Sigmoid colon (tissue), 7 donors: Measurements from ENCODE around the gene CDH13. TPM values are rescaled to one million over a fixed set of nuclear protein-coding genes. Genes with fewer than 3 reads are reported as not detected.

Experiments
- DNase-seq: peaks from one replicate; pipeline ENCODE4 v3.0.0-alpha.2; 2019
- H3K27ac ChIP-seq, 4 donors: fragments of 200-600 bp; sonication (generic); one replicate each; pipeline ENCODE4 v1.5.1; 2016 to 2019; ENCODE audit warnings: mild to moderate bottlenecking in 1 of 4
- H3K27me3 ChIP-seq, 3 donors: fragments of 200-600 bp; sonication (generic); one replicate each; pipeline ENCODE4 v1.5.1; 2019; ENCODE audit warnings: mild to moderate bottlenecking in 1 of 3
- H3K36me3 ChIP-seq, 4 donors: fragments of 200-600 bp; sonication (generic); one replicate each; pipeline ENCODE4 v1.5.1; 2016 to 2019
- H3K4me1 ChIP-seq, 4 donors: fragments of 200-600 bp; sonication (generic); one replicate each; pipeline ENCODE4 v1.5.1; 2017 to 2019
- H3K4me3 ChIP-seq, 4 donors: fragments of 200-600 bp; sonication (generic); one replicate each; pipeline ENCODE4 v1.5.1; 2017 to 2019; ENCODE audit warnings: mild to moderate bottlenecking in 2 of 4, moderate library complexity in 1 of 4
- H3K9me3 ChIP-seq, 4 donors: fragments of 200-600 bp in 3 of 4; sonication (generic) in 3 of 4; one replicate each; pipeline versions ENCODE4 v1.5.1 to v1.6.1; 2013 to 2019
- EP300 ChIP-seq, 4 donors: sonication (generic); formaldehyde crosslinking; IDR thresholded peaks; one replicate each; pipeline ENCODE4 v1.6.1; 2017; ENCODE audit warnings: antibody characterized with exemption in 4 of 4
- POLR2A ChIP-seq, 2 donors: fragments of 450-650 bp; IDR thresholded peaks; one replicate each; pipeline ENCODE4 v1.6.1; 2016; ENCODE audit warnings: antibody characterized with exemption in 2 of 2, mild to moderate bottlenecking in 2 of 2, moderate library complexity in 2 of 2
- POLR2AphosphoS5 ChIP-seq, 4 donors: sonication (generic); formaldehyde crosslinking; IDR thresholded peaks; one replicate each; pipeline ENCODE4 v1.6.1; 2017; ENCODE audit warnings: antibody characterized with exemption in 4 of 4
- WGBS, 2 donors: extraction: QIAGEN DNeasy Blood & Tissue Kit; methylation state at CpG; one replicate each; pipeline ENCODE4 v1.1.7; 2013; 5-methylcytosine and 5-hydroxymethylcytosine counted together
- intact Hi-C: fragments of 100-400 bp; cut with DNase I; formaldehyde crosslinking; loops from one replicate; pipeline ENCODE4 v1.15.1; 2023
- polyA plus RNA-seq, 3 donors: library from polyadenylated mRNA; stranded (reverse); fragments of 200-250 nt; gene quantifications; one replicate each; pipeline ENCODE4 v1.2.3, GENCODE V29; 2013
- total RNA-seq, 4 donors: library from RNA; depleted of rRNA; stranded (reverse); fragments of >200 nt; gene quantifications; one replicate each; pipeline ENCODE4 v1.1.0, GENCODE V29; 2016
- TF ChIP-seq, protein P1 (sequence below), 4 experiments: fragments of 450-650 bp in 3 of 4; fragments of 200-600 bp in 1 of 4; IDR thresholded peaks; one replicate each; pipeline ENCODE4 v1.5.1; 2016 to 2019; ENCODE audit warnings: antibody characterized with exemption in 4 of 4, mild to moderate bottlenecking in 3 of 4, moderate library complexity in 2 of 4
- donor health status: healthy with polysubstance abuse.
- donor health status: Bipolar disorder and iron deficiency.
- donor health status: healthy.

Gene CDH13
- total and polyA plus RNA-seq, 7 donors, result 0.60 to 17.6 (median 11.8) TPM

DNA sequence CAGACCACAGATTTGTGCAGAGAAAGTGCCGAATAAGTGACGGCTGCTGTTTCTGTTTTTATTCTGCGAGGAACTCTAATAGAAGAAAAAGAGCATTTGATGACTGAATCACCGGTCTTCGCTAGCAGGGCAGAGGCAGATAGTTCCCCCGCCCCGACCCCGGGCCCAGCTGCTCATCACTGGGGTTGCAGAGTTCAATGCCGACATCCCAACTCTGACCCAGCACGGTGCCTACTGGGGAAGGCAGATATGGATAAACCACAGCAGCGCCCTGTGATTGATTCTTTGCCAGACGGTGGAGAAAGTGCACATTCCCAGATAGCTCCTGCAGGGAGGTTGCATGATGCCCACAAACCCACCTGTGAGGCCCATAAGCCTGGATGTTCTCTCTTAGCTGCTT lies 823.1 kb downstream of the CDH13 start:
- Histone ChIP-seq H3K36me3 (no peaks in the 10 kb centered on the region), H3K4me1 (no peaks in the 10 kb centered on the region), H3K9me3 (no peaks in the 10 kb centered on the region), H3K27ac (no peak overlapping the region), H3K4me3 (no peak overlapping the region), H3K27me3 (no peaks in the 10 kb centered on the region)
- no peak for DNase-seq
- WGBS, 2 donors, result 88% methylated on average over 12 of the region's 12 CpGs
- TF ChIP-seq EP300 (IDR thresholded peaks at IDR 0.05), result no peak
- TF ChIP-seq, protein P1, sequence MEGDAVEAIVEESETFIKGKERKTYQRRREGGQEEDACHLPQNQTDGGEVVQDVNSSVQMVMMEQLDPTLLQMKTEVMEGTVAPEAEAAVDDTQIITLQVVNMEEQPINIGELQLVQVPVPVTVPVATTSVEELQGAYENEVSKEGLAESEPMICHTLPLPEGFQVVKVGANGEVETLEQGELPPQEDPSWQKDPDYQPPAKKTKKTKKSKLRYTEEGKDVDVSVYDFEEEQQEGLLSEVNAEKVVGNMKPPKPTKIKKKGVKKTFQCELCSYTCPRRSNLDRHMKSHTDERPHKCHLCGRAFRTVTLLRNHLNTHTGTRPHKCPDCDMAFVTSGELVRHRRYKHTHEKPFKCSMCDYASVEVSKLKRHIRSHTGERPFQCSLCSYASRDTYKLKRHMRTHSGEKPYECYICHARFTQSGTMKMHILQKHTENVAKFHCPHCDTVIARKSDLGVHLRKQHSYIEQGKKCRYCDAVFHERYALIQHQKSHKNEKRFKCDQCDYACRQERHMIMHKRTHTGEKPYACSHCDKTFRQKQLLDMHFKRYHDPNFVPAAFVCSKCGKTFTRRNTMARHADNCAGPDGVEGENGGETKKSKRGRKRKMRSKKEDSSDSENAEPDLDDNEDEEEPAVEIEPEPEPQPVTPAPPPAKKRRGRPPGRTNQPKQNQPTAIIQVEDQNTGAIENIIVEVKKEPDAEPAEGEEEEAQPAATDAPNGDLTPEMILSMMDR (IDR thresholded peaks at IDR 0.05), result no peak
- no peak for TF ChIP-seq POLR2AphosphoS5 (IDR thresholded peaks at IDR 0.05)
- TF ChIP-seq POLR2A (IDR thresholded peaks at IDR 0.05), result no peak
- intact Hi-C loops, result loop anchor here (5.0 kb wide), 1 partner anchor 1188 kb away; no protein-coding TSS in a partner anchor

DNA sequence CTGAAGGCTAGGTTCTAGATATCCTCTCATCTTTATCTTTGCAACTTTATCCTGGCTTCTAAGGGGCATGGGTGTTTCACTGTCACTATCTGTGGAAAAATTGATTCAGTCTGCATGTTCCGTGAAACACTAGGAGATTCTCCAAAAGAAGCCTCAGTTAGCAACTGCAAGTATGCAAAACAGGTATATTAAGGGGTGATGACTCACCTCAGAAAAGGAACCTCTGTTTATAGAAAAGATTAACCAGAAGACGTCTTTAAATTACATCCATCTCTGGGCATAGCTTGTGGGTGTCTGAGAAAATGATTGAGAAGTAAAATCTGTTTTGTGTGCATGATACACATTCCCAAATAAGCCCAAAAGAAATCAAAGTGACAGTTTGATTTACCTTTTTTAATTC lies 827.2 kb downstream of the CDH13 start:
- Histone ChIP-seq H3K4me3 (no peak overlapping the region), H3K36me3 (no peaks in the 10 kb centered on the region), H3K9me3 (no peaks in the 10 kb centered on the region), H3K27ac (no peak overlapping the region), H3K27me3 (no peaks in the 10 kb centered on the region), H3K4me1 (no peaks in the 10 kb centered on the region)
- intact Hi-C loops, result no loop called here
- 53 to 63% methylated on average over 2 of the region's 2 CpGs for WGBS, 2 donors
- DNase-seq, result no peak
- TF ChIP-seq POLR2AphosphoS5 (IDR thresholded peaks at IDR 0.05) (no peak), EP300 (IDR thresholded peaks at IDR 0.05) (no peak), POLR2A (IDR thresholded peaks at IDR 0.05) (no peak)
- TF ChIP-seq, protein P1 (IDR thresholded peaks at IDR 0.05), result no peak

DNA sequence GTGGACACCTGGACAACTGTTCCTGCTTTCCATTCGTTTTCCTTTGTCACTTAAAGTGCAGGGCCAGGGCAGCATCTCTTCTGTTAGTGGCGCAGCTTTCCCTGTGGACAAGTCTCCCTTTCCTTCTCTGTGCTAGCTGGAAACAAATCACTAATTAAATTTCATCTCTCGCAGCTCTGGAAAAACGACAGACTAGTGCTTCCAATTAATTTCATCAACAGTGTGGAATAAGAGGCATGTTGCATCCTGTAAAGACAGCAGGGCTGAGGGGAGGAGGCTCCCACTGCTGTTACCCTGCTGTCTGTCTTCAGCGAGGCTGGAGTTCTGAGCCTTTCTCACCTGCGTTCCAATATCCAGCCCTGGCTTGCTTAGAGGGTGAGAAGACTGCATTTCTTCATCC lies 828.9 kb downstream of the CDH13 start:
- H3K27ac ChIP-seq, result no peak overlapping the region
- 83% methylated on average over 6 of the region's 6 CpGs for WGBS, 2 donors
- no peaks in the 10 kb centered on the region for H3K36me3 ChIP-seq
- H3K4me1 ChIP-seq, result no peaks in the 10 kb centered on the region
- no peak for DNase-seq
- intact Hi-C loops, result no loop called here
- no peaks in the 10 kb centered on the region for H3K27me3 ChIP-seq
- no peak overlapping the region for H3K4me3 ChIP-seq
- H3K9me3 ChIP-seq, result no peaks in the 10 kb centered on the region
- no peak for TF ChIP-seq POLR2A (IDR thresholded peaks at IDR 0.05)
- TF ChIP-seq POLR2AphosphoS5 (IDR thresholded peaks at IDR 0.05), result no peak
- TF ChIP-seq, protein P1 (IDR thresholded peaks at IDR 0.05), result no peak
- TF ChIP-seq EP300 (IDR thresholded peaks at IDR 0.05), result no peak

DNA sequence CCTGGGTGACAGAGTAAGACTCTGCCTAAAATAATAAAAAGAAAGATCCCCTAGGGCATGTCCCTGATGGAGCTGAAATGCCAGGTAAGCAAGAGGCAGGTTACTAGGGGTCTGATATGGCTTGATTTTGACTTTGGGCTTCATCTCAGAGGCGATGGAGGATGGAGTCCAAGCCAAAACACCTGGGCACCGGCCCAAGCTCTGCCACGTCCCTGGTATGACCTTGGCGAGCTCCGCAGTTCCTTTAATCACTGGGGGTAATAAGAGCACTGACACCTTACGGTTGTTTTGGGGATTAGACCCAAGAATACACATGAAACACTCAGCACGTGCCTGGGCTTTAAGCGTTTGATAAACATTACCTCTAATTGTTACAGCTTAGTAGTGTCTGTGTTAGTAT lies 830.2 kb downstream of the CDH13 start:
- no peaks in the 10 kb centered on the region for H3K4me1 ChIP-seq
- TF ChIP-seq EP300 (IDR thresholded peaks at IDR 0.05), result no peak
- TF ChIP-seq, protein P1 (IDR thresholded peaks at IDR 0.05), result no peak
- no peak for TF ChIP-seq POLR2A (IDR thresholded peaks at IDR 0.05)
- TF ChIP-seq POLR2AphosphoS5 (IDR thresholded peaks at IDR 0.05), result no peak
- intact Hi-C loops, result no loop called here
- WGBS, 2 donors, result 70 to 91% methylated on average over 8 of the region's 8 CpGs
- no peak overlapping the region for H3K4me3 ChIP-seq
- no peak for DNase-seq
- H3K36me3 ChIP-seq, result no peaks in the 10 kb centered on the region
- no peaks in the 10 kb centered on the region for H3K27me3 ChIP-seq
- no peaks in the 10 kb centered on the region for H3K9me3 ChIP-seq
- no peak overlapping the region for H3K27ac ChIP-seq

DNA sequence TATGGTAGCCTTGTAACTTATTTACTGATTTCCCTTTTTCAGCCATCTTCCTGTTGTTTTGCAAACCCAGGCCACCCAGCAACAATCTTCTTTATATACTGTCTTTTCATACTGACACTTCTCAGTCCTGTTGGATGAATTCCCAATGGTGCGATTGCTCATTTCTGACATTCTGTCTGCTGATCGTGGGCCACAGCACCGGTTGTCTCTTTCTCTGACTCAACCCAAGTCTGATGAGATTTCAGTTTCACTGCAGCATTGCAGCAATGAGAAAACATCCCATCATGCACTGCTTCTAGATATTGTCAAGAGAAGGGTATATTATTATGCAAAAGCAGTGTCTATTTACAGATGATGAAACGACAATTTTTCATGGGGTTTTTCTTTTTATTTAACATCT lies 831.8 kb downstream of the CDH13 start:
- Histone ChIP-seq H3K36me3 (no peaks in the 10 kb centered on the region), H3K27me3 (no peaks in the 10 kb centered on the region), H3K4me1 (no peaks in the 10 kb centered on the region), H3K9me3 (no peaks in the 10 kb centered on the region), H3K27ac (no peak overlapping the region), H3K4me3 (no peak overlapping the region)
- no peak for TF ChIP-seq POLR2A (IDR thresholded peaks at IDR 0.05)
- no peak for DNase-seq
- intact Hi-C loops, result no loop called here
- WGBS, 2 donors, result 67 to 72% methylated on average over 4 of the region's 4 CpGs
